ENCODE measurements around the gene PDZRN4. TPM values are rescaled to one million over a fixed set of nuclear protein-coding genes. Genes with fewer than 3 reads are reported as not detected.

Gene PDZRN4
- polyA plus RNA-seq, 2 of the 4 experiments (the other 2 are of a cell fraction) = 0.03 TPM

GRCh38 chr12:41441180-41441579 is 253.1 kb downstream of the PDZRN4 start:
- ChIA-PET CTCF (no interaction called here), POLR2A (no interaction called here)
- Histone ChIP-seq H3K9me3 (no peaks in the 10 kb centered on the region), H3K4me1 (no peaks in the 10 kb centered on the region), H3K27ac (no peak overlapping the region), H3K4me3 (no peak overlapping the region), H3K4me2 (no peak overlapping the region)
- ATAC-seq (no peak), DNase-seq (ENCODE audit: low read depth in 1 of 2, low spot score in 1 of 2) (no peak), FAIRE-seq (no peak)
- TF ChIP-seq NR3C1 (IDR thresholded peaks at IDR 0.05) (no peak), HES2 (IDR thresholded peaks at IDR 0.05) (no peak), NPAS2 (CRISPR knock-in tag; IDR thresholded peaks at IDR 0.05; ENCODE audit: borderline replicate concordance) (no peak), ESRRA (IDR thresholded peaks at IDR 0.05; ENCODE audit: borderline replicate concordance, low read length) (no peak), ZC3H11A (IDR thresholded peaks at IDR 0.05) (no peak), ZNF302 (CRISPR knock-in tag; IDR thresholded peaks at IDR 0.05) (no peak), MAX (IDR thresholded peaks at IDR 0.05) (no peak), HMGXB4 (CRISPR knock-in tag; IDR thresholded peaks at IDR 0.05; ENCODE audit: borderline replicate concordance) (no peak), ELK1 (IDR thresholded peaks at IDR 0.05; ENCODE audit: low read depth, low read length) (no peak), CHD4 (IDR thresholded peaks at IDR 0.05; ENCODE audit: borderline replicate concordance) (no peak)

DNA sequence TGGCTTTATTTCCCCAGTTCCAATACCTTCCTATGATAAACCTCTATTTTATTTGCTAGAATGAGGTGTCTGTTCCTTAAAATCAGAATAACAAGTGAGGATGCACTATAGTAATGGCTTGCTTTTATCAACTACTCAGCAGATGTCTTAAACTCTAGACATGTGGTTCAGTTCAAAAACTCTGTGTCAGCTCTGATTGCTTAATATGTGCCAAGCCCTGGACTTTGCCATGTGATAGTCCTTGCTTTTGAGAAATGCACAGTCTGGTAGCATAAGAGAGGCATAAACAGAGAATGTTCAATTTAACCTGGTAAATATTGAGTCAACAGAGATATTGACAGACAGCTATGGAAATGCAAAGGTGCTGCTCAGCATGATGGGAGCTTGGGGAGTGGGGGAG is 254.8 kb downstream of the PDZRN4 start:
- Histone ChIP-seq H3K9me3 (no peaks in the 10 kb centered on the region), H3K27ac (no peak overlapping the region), H3K4me2 (no peak overlapping the region), H3K4me1 (no peaks in the 10 kb centered on the region), H3K4me3 (no peak overlapping the region)
- POLR2A ChIA-PET = no interaction called here
- no peak for ATAC-seq
- CTCF ChIA-PET = no interaction called here
- FAIRE-seq = no peak
- no peak for DNase-seq (ENCODE audit: low read depth in 1 of 2, low spot score in 1 of 2)
- TF ChIP-seq KDM1A (IDR thresholded peaks at IDR 0.05; ENCODE audit: low read depth) (no peak), JUN (IDR thresholded peaks at IDR 0.05) (no peak), GATA3 (IDR thresholded peaks at IDR 0.05; ENCODE audit: borderline replicate concordance) (no peak), HDAC2 (IDR thresholded peaks at IDR 0.05) (no peak), CTCF (IDR thresholded peaks at IDR 0.05) (no peak), RCOR1 (IDR thresholded peaks at IDR 0.05; ENCODE audit: low read depth, low read length) (no peak), TP53 (CRISPR knock-in tag; IDR thresholded peaks at IDR 0.05) (no peak), EP300 (IDR thresholded peaks at IDR 0.05) (no peak), NFE2L2 (conservative IDR thresholded peaks at IDR 0.05; ENCODE audit: low read length) (no peak)

GRCh38 chr12:41443690-41444089 is 255.6 kb downstream of the PDZRN4 start:
- ATAC-seq (no peak), DNase-seq (ENCODE audit: low read depth in 1 of 2, low spot score in 1 of 2) (no peak), FAIRE-seq (no peak)
- WGBS (ENCODE audit: missing lambda C conversion rate) = 3% methylated on average over 2 of the region's 2 CpGs
- no peaks in the 10 kb centered on the region for H3K9me3 ChIP-seq
- no peak overlapping the region for H3K4me3 ChIP-seq
- no peak overlapping the region for H3K27ac ChIP-seq
- ChIA-PET POLR2A (no interaction called here), CTCF (no interaction called here)
- no peak overlapping the region for H3K4me2 ChIP-seq
- no peak for TF ChIP-seq RNF2 (IDR thresholded peaks at IDR 0.05; ENCODE audit: borderline replicate concordance, low read depth)
- no peak for TF ChIP-seq JUNB (IDR thresholded peaks at IDR 0.05)
- TF ChIP-seq CEBPB (IDR thresholded peaks at IDR 0.05) = no peak
- no peak for TF ChIP-seq MAFK (IDR thresholded peaks at IDR 0.05; ENCODE audit: partially characterized antibody)
- TF ChIP-seq SMC3 (IDR thresholded peaks at IDR 0.05) = no peak
- TF ChIP-seq ZNF302 (CRISPR knock-in tag; IDR thresholded peaks at IDR 0.05) = no peak
- no peak for TF ChIP-seq POLR2A (IDR thresholded peaks at IDR 0.05; ENCODE audit: low read length)
- H3K4me1 ChIP-seq = no peaks in the 10 kb centered on the region
